HepG2 (cell line): ENCODE measurements around the gene SMYD2. TPM values are rescaled to one million over a fixed set of nuclear protein-coding genes. Genes with fewer than 3 reads are reported as not detected.

Experiments used
- ARID3A ChIP-seq: IDR thresholded peaks from 2 replicates; pipeline ENCODE4 v1.6.1; 2012; ENCODE audit warnings: low read depth, low read length, improper control_type of control experiment
- ATF7-NPFF ChIP-seq: sonication (generic); formaldehyde crosslinking; IDR thresholded peaks from 2 replicates; pipeline ENCODE4 v1.8.1; 2023; ENCODE audit warnings: mild to moderate bottlenecking, low read depth, missing genetic modification reagents, moderate library complexity
- BCL3 ChIP-seq: sonication (generic); formaldehyde crosslinking; IDR thresholded peaks from 2 replicates; pipeline ENCODE4 v1.5.1; 2020; ENCODE audit warnings: mild to moderate bottlenecking, missing genetic modification reagents, moderate library complexity
- BRF2 ChIP-seq: sonication (generic); formaldehyde crosslinking; IDR thresholded peaks from 2 replicates; pipeline ENCODE4 v1.8.1; 2022; ENCODE audit warnings: mild to moderate bottlenecking, missing genetic modification reagents
- CBX1 ChIP-seq: IDR thresholded peaks from one replicate; pipeline ENCODE4 v1.6.1; 2016; ENCODE audit warnings: antibody characterized with exemption, low read depth
- GABPA ChIP-seq, 2 experiments: IDR thresholded peaks; 2 replicates each; pipeline ENCODE4 v1.6.1; 2011 to 2016; ENCODE audit warnings: low read depth in 2 of 2, low read length in 1 of 2, missing biosample characterization in 1 of 2, missing genetic modification characterization in 1 of 2
- HDAC1 ChIP-seq: sonication (generic); formaldehyde crosslinking; IDR thresholded peaks from 2 replicates; pipeline ENCODE4 v1.5.1; 2020; ENCODE audit warnings: mild to moderate bottlenecking, missing genetic modification reagents
- HNF4G ChIP-seq, 2 experiments: sonication (generic) in 1 of 2; formaldehyde crosslinking in 1 of 2; IDR thresholded peaks; 2 replicates each; pipeline versions ENCODE4 v1.4.0 to v1.6.1; 2011 to 2020; ENCODE audit warnings: borderline replicate concordance in 2 of 2, low read depth in 2 of 2, mild to moderate bottlenecking in 2 of 2, low read length in 1 of 2, missing genetic modification reagents in 1 of 2, moderate library complexity in 1 of 2
- HNRNPK ChIP-seq: fragments of 200-400 bp; formaldehyde crosslinking; IDR thresholded peaks from 2 replicates; pipeline ENCODE4 v1.6.1; 2018; ENCODE audit warnings: low read length, low read depth, moderate library complexity, mild to moderate bottlenecking; ENCODE audit not compliant: poor library complexity, severe bottlenecking
- MYPOP ChIP-seq: sonication (generic); formaldehyde crosslinking; IDR thresholded peaks from 2 replicates; pipeline ENCODE4 v1.8.1; 2023; ENCODE audit warnings: mild to moderate bottlenecking, moderate library complexity, missing genetic modification reagents
- PHF8 ChIP-seq: sonication (generic); formaldehyde crosslinking; IDR thresholded peaks from 2 replicates; pipeline ENCODE4 v1.5.0; 2020; ENCODE audit warnings: missing genetic modification reagents
- ZBTB26 ChIP-seq: IDR thresholded peaks from 2 replicates; pipeline ENCODE4 v1.6.1; 2016; ENCODE audit warnings: missing compliant biosample characterization, missing genetic modification reagents, borderline replicate concordance
- ZFY ChIP-seq: sonication (generic); formaldehyde crosslinking; IDR thresholded peaks from 2 replicates; pipeline ENCODE4 v1.4.0; 2020; ENCODE audit warnings: missing genetic modification reagents
- ZNF766 ChIP-seq: sonication (generic); formaldehyde crosslinking; IDR thresholded peaks from 2 replicates; pipeline ENCODE4 v1.5.0; 2020; ENCODE audit warnings: missing genetic modification reagents, borderline replicate concordance
- ZNF776 ChIP-seq: sonication (generic); formaldehyde crosslinking; IDR thresholded peaks from 2 replicates; pipeline ENCODE4 v1.4.0; 2020; ENCODE audit warnings: mild to moderate bottlenecking, missing genetic modification reagents
- ZNF83 ChIP-seq: sonication (generic); formaldehyde crosslinking; IDR thresholded peaks from 2 replicates; pipeline ENCODE4 v1.4.0; 2020; ENCODE audit warnings: missing genetic modification reagents, mild to moderate bottlenecking, borderline replicate concordance
- ZSCAN9 ChIP-seq: IDR thresholded peaks from 2 replicates; pipeline ENCODE4 v1.6.1; 2016; ENCODE audit warnings: borderline replicate concordance
- polyA plus RNA-seq, 8 experiments: library from polyadenylated mRNA; depleted of rRNA in 3 of 8; stranded (reverse) in 7 of 8; unstranded in 1 of 8; fragments of >200 nt; fragmentation: Illumina TruSeq in 4 of 8; extraction: Trizol in 4 of 8; gene quantifications; 2 replicates each; pipeline versions ENCODE4 v1.2.1 to v1.2.3, GENCODE V29; 2011 to 2016; ENCODE audit warnings: low read depth in 4 of 8, missing spikeins in 1 of 8, mixed read lengths in 1 of 8; ENCODE audit not compliant: insufficient read depth in 1 of 8
- total RNA-seq, 5 experiments: library from RNA; depleted of rRNA; stranded (reverse); fragments of >200 nt; fragmentation: Illumina TruSeq; extraction: Trizol; gene quantifications; 2 replicates each; pipeline ENCODE4 v1.2.3, GENCODE V29; 2016; ENCODE audit warnings: low read depth in 1 of 5

SMYD2 gene
- total and polyA plus RNA-seq, 2 of the 13 experiments (the other 11 are each of a cell fraction or from before 2014, with no cell fraction given), result 72.7 to 139 TPM

GRCh38 chr1:214281021-214281719 lies at the start of gene SMYD2 (continued):
- TF ChIP-seq MYPOP (peak; percentile 24; the same call in 1 of the 2 replicates), ZNF83 (CRISPR knock-in tag) (peak; percentile 66; the same call in 1 of the 2 replicates), PHF8 (CRISPR knock-in tag) (peak; percentile 71), HNRNPK (peak; percentile 73), HDAC1 (peak; percentile 83), ZFY (CRISPR knock-in tag) (peak; percentile 83), ZNF776 (CRISPR knock-in tag) (peak; percentile 16; the same call in 1 of the 2 replicates), ARID3A (no peak), ZSCAN9 (CRISPR knock-in tag) (0 out of 2 replicates have a peak, but pooled peaks have one; percentile 12), BCL3 (CRISPR knock-in tag) (peak; percentile 83), ZNF766 (CRISPR knock-in tag) (no peak), GABPA (IDR thresholded peaks at IDR 0.05; ENCODE audit: low read depth, low read length) (peak; percentile 33; the same call in 1 of the 2 replicates), GABPA (CRISPR knock-in tag; IDR thresholded peaks at IDR 0.05; ENCODE audit: low read depth) (no peak; the same call in 1 of the 2 replicates), CBX1 (peak; percentile 39), HNF4G (IDR thresholded peaks at IDR 0.05; ENCODE audit: borderline replicate concordance, low read depth, low read length) (peak; percentile 30; the same call in 1 of the 2 replicates), HNF4G (CRISPR knock-in tag; IDR thresholded peaks at IDR 0.05; ENCODE audit: borderline replicate concordance, low read depth) (no peak), ZBTB26 (no peak), ATF7-NPFF (CRISPR knock-in tag) (peak; percentile 63; the same call in 1 of the 2 replicates), BRF2 (0 out of 2 replicates have a peak, but pooled peaks have one; percentile 48)
